AG10803 (cell line): Measurements from ENCODE around the gene CNN1.
"Not testable (repeated sequence)": the region's sequence is repeated elsewhere in the genome, so short reads cannot be mapped to it uniquely, and the experiment has no call there.

Experiments
- DNase-seq: peaks from one replicate; pipeline ENCODE4 v3.0.0; 2010; ENCODE audit warnings: low read depth
- H3K4me3 ChIP-seq: 2 replicates; pipeline ENCODE4 v1.5.1; 2011; ENCODE audit warnings: mild to moderate bottlenecking, low read length, control low read depth
- TF ChIP-seq, protein P1 (sequence below): conservative IDR thresholded peaks from 2 replicates; pipeline ENCODE4 v1.5.1; 2011; ENCODE audit warnings: mild to moderate bottlenecking, low read length, control low read depth, inconsistent platforms

CNN1 gene

DNA sequence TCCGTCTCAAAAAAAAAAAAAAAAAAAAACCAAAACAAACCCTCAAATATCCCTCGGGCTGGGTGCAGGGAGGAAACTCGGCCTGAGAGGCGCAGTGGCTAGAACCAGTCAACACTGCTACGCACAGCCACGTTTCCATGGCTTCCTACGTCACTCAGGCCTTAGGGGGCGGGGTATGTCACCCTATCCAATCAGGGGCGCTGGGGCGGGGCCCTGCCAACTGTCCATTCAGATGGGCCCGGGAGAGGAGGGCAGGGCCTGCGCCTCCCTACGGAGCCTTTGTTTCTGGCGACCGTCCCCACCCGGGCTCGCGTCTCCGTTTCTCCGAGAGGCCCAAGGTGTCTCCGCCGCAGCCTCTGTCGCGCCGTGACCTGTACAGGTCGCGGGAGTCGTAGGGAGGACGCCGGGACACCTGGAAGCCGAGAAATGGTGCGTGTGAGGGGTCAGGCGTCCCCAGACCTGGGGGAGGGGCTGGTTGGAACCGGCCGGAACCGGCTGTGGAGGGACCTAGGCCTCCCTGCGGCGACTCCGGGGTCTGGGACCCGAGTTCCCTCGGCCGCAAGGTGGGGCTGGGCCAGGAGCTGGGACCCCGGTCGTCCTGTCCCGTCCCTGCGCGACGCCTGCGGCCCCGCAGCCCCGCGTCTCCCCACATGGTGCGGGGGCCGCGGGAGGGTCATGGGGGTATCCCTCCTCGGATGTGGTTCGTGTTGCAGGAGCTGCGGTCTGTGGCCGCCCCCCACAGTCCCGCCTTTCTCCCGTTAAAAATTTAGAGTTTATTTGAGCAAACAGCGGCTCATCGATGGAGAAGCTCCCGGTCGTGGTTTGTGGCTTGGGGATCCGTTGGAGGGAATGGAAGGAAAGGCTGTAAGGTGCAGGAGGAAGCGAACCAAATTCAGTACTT lies 58.8 kb downstream of the CNN1 start, which contains the start of gene ZNF627:
Gene ZNF627, plus strand, starts transcription at position 282 of the 901 bp plus-strand sequence. Its CDS starts 145 bp downstream, at position 427.
- TF ChIP-seq, protein P1, sequence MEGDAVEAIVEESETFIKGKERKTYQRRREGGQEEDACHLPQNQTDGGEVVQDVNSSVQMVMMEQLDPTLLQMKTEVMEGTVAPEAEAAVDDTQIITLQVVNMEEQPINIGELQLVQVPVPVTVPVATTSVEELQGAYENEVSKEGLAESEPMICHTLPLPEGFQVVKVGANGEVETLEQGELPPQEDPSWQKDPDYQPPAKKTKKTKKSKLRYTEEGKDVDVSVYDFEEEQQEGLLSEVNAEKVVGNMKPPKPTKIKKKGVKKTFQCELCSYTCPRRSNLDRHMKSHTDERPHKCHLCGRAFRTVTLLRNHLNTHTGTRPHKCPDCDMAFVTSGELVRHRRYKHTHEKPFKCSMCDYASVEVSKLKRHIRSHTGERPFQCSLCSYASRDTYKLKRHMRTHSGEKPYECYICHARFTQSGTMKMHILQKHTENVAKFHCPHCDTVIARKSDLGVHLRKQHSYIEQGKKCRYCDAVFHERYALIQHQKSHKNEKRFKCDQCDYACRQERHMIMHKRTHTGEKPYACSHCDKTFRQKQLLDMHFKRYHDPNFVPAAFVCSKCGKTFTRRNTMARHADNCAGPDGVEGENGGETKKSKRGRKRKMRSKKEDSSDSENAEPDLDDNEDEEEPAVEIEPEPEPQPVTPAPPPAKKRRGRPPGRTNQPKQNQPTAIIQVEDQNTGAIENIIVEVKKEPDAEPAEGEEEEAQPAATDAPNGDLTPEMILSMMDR, result peak; percentile 26
- DNase-seq, result peak; percentile 98
- peak within 1 kb of the TSS; percentile 95 for H3K4me3 ChIP-seq

DNA sequence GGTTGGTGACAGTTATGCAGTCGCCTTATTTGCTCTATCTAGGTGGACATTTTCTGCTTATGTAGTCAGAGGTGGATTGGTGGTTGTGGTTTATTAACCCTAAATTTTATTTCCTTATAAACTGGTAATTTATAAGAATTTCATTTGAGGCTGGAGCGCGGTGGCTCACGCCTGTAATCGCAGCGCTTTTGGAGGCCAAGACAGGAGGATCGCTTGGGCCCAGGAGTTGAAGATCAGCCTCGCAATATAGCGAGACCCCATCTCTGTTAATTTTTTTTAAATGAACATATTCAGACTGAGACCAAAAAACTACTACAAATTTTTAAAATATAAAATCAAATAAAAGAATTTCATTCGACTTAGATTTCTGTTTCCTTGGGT lies 59.4 kb downstream of the CNN1 start:
- H3K4me3 ChIP-seq, result peak overlapping the region; percentile 95
- DNase-seq, result peak; percentile 26
- TF ChIP-seq, protein P1, result no peak

DNA sequence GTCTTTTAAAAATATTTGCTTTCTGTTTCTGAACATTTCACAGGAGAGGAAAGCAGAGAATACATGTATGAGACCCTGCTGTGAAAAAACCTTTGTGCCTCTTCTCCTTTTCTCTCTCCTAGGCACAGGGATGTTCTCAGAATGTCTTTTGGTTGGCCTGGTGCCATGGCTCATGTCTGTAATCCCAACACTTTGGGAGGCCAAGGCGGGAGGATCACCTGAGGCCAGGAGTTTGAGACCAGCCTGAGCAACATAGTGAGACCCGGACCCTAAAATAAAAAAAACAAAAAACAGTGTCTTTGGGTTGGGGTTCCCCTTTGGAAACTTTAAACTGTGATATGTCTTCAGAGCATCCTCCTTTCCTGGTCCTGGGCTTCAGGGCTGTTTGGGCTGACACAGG lies 60.1 kb downstream of the CNN1 start:
- no peak overlapping the region; the same call in 1 of the 2 replicates for H3K4me3 ChIP-seq
- DNase-seq, result no peak
- TF ChIP-seq, protein P1, result no peak

DNA sequence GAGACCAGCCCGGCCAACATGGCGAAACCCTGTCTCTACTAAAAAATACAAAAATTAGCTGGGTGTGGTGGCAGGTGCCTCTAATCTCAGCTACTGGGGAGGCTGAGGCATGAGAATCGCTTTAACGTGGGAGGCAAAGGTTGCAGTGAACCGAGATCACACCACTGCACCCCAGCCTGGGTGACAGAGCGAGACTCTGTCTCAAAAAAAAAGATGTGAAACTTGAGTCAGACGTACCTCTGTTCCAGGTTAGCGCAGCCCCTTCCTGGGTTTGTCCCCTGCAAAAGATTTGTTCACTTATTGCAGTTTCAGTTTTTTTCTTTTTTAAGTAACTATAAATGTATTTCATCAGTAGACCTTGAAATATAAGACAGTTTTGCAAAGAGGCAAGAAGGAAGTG lies 61.1 kb downstream of the CNN1 start:
- H3K4me3 ChIP-seq, result not testable (repeated sequence)

More for the DNA sequence above, 61.1 kb downstream of the CNN1 start:
- DNase-seq, result not testable (repeated sequence)
